ENCODE measurements around the gene UNC119.

GRCh38 chr17:28575126-28575795 lies 22.8 kb upstream of the UNC119 start:
- no peak for TF ChIP-seq CTCF (IDR thresholded peaks at IDR 0.05)
- no peak for TF ChIP-seq POLR2A (IDR thresholded peaks at IDR 0.05)

Measured in adrenal gland (tissue), 5 donors.